B cell (primary cell): ENCODE measurements around the gene PDZRN4. TPM values are rescaled to one million over a fixed set of nuclear protein-coding genes. Genes with fewer than 3 reads are reported as not detected.

Source experiments
- ATAC-seq: fragments of 200-7000 bp; cut with Tn5 transposase; one replicate; pipeline ENCODE4 v1.10.0; 2021; ENCODE audit warnings: low read depth, mild to moderate bottlenecking, moderate number of reproducible peaks, moderate library complexity
- CTCF ChIA-PET: fragments of 350-600 bp; sonication (Branson Sonifier 250); formaldehyde crosslinking; loops from one replicate; lab custom pipeline; 2021; ENCODE audit warnings: antibody characterized with exemption, inconsistent platforms; lab: Charles Lee
- POLR2A ChIA-PET: fragments of 350-600 bp; sonication (Branson Sonifier 250); formaldehyde crosslinking; loops from one replicate; lab custom pipeline; 2021; ENCODE audit warnings: antibody characterized with exemption; lab: Charles Lee
- DNase-seq: peaks from one replicate; pipeline ENCODE4 v3.0.0; 2013
- H2AFZ ChIP-seq: 2 replicates; pipeline ENCODE4 v1.6.1; 2012; ENCODE audit warnings: mild to moderate bottlenecking, low read depth, low read length; ENCODE audit not compliant: insufficient read depth, poor library complexity, severe bottlenecking
- H3K27ac ChIP-seq, 2 donors: 1 replicate in 1 of 2; 2 replicates in 1 of 2; pipeline ENCODE4 v1.5.1; 2012 to 2013; ENCODE audit warnings: low read length in 2 of 2, mild to moderate bottlenecking in 2 of 2, moderate library complexity in 1 of 2
- H3K27me3 ChIP-seq, 4 experiments: fragments of 200-600 bp in 1 of 4; sonication (generic) in 1 of 4; replicated peaks in 1 of 4; 1 replicate in 2 of 4; 2 replicates in 2 of 4; pipeline versions ENCODE4 v1.6.1 to v1.7.0; 2013 to 2016; ENCODE audit warnings: low read length in 3 of 4, mild to moderate bottlenecking in 2 of 4, mixed read lengths in 1 of 4, moderate library complexity in 1 of 4; ENCODE audit not compliant: insufficient read depth in 4 of 4, control insufficient read depth in 3 of 4; ENCODE audit errors: control extremely low read depth in 1 of 4
- H3K36me3 ChIP-seq, 2 experiments: replicated peaks in 1 of 2; 1 replicate in 1 of 2; 2 replicates in 1 of 2; pipeline versions ENCODE4 v1.6.1 to v1.7.1; 2013; ENCODE audit warnings: low read length in 1 of 2; ENCODE audit not compliant: insufficient read depth in 2 of 2, control insufficient read depth in 1 of 2; ENCODE audit errors: control extremely low read depth in 1 of 2, extremely low read depth in 1 of 2
- H3K4me1 ChIP-seq, 2 donors: fragments of 200-600 bp in 1 of 2; sonication (generic) in 1 of 2; 1 replicate in 1 of 2; 2 replicates in 1 of 2; pipeline versions ENCODE4 v1.5.1 to v1.6.1; 2013 to 2017; ENCODE audit warnings: low read length in 2 of 2; ENCODE audit not compliant: control insufficient read depth in 2 of 2, insufficient read depth in 2 of 2
- H3K4me2 ChIP-seq: replicated peaks from 2 replicates; pipeline ENCODE3; 2012; ENCODE audit warnings: mild to moderate bottlenecking, low read depth, low read length; ENCODE audit not compliant: poor library complexity, severe bottlenecking
- H3K4me3 ChIP-seq, 5 experiments: fragments of 200-600 bp in 1 of 5; sonication (generic) in 1 of 5; 1 replicate in 3 of 5; 2 replicates in 2 of 5; pipeline versions ENCODE4 v1.5.1 to v1.7.0; 2011 to 2016; ENCODE audit warnings: low read length in 4 of 5, mild to moderate bottlenecking in 4 of 5, low read depth in 2 of 5, control low read depth in 1 of 5, moderate library complexity in 1 of 5; ENCODE audit not compliant: insufficient read depth in 1 of 5; ENCODE audit errors: control extremely low read depth in 1 of 5, extremely low read depth in 1 of 5
- H3K79me2 ChIP-seq: fragments of 200-600 bp; sonication (generic); one replicate; pipeline ENCODE4 v1.6.0; 2016; ENCODE audit warnings: low read length; ENCODE audit not compliant: control insufficient read depth, insufficient read depth
- H3K9ac ChIP-seq: fragments of 200-600 bp; sonication (generic); 2 replicates; pipeline ENCODE4 v1.6.1; 2017; ENCODE audit warnings: mild to moderate bottlenecking, low read length, moderate library complexity
- H3K9me3 ChIP-seq, 3 donors: one replicate each; pipeline versions ENCODE4 v1.6.1 to v1.7.1; 2013; ENCODE audit warnings: low read length in 2 of 3; ENCODE audit not compliant: control insufficient read depth in 2 of 3, insufficient read depth in 1 of 3; ENCODE audit errors: control extremely low read depth in 1 of 3
- H4K20me1 ChIP-seq: 2 replicates; pipeline ENCODE4 v1.6.0; 2012; ENCODE audit warnings: mild to moderate bottlenecking, low read length; ENCODE audit not compliant: insufficient read depth, control insufficient read depth, poor library complexity, severe bottlenecking
- H3K27ac Mint-ChIP-seq: one replicate; pipeline ENCODE4 v1.8.0; 2021; ENCODE audit warnings: mixed read lengths
- H3K27me3 Mint-ChIP-seq: one replicate; pipeline ENCODE4 v1.8.0; 2021; ENCODE audit warnings: mixed read lengths
- H3K4me1 Mint-ChIP-seq: one replicate; pipeline ENCODE4 v1.8.0; 2021; ENCODE audit warnings: mixed read lengths
- H3K4me3 Mint-ChIP-seq: one replicate; pipeline ENCODE4 v1.8.0; 2021; ENCODE audit warnings: mixed read lengths
- H3K9me3 Mint-ChIP-seq: one replicate; pipeline ENCODE4 v1.8.0; 2022; ENCODE audit warnings: mixed read lengths; ENCODE audit not compliant: insufficient read depth
- EZH2 ChIP-seq: IDR thresholded peaks from 2 replicates; pipeline ENCODE4 v1.6.1; 2012; ENCODE audit warnings: borderline replicate concordance, low read depth, mild to moderate bottlenecking, moderate library complexity, low read length; ENCODE audit not compliant: insufficient read depth, poor library complexity, severe bottlenecking
- WGBS: methylation state at CpG from one replicate; pipeline ENCODE4 v1.1.5; 2013; ENCODE audit warnings: missing lambda C conversion rate; ENCODE audit not compliant: insufficient coverage; 5-methylcytosine and 5-hydroxymethylcytosine counted together
- intact Hi-C: fragments of 100-400 bp; cut with micrococcal nuclease; formaldehyde crosslinking; loops from one replicate; pipeline ENCODE4 v1.10.0; 2022
- polyA plus RNA-seq: library from polyadenylated mRNA; depleted of rRNA; stranded (reverse); fragments of >200 nt; gene quantifications from 2 replicates; pipeline ENCODE4 v1.2.3, GENCODE V29; 2012
- total RNA-seq, 2 donors: library from RNA; stranded (reverse); fragments of 120-200 nt in 1 of 2; gene quantifications; 1 replicate in 1 of 2; 2 replicates in 1 of 2; pipeline versions ENCODE4 v1.2.3 to v1.2.4, GENCODE V29; 2013 to 2022
- TF ChIP-seq, protein P1 (sequence below): fragments of 200-600 bp; IDR thresholded peaks from one replicate; pipeline ENCODE4 v1.8.0; 2022; ENCODE audit warnings: antibody characterized with exemption, mild to moderate bottlenecking

PDZRN4 gene
- total and polyA plus RNA-seq, 2 donors (not counting 1 experiment from before 2014, with no cell fraction given): not detected

DNA sequence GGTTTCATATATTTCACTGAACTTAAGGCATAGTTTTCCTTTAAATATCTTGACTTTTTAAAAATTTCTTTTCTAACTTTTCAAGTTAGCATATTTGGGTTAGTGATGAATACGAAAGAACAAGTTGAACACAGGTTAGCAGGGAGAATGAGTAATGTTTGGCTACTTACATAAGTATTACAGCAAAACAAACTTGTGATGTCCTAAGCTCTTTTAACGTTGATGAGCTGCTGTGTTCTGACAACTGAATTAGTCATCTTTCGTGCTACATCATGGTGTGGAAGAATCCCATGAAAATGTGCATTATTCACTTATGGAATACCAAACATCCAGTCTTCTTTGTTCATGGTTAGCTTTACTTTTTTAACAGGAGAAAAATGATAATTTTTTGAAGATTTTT is 36.3 kb upstream of the PDZRN4 start:
- no peak for ATAC-seq

DNA sequence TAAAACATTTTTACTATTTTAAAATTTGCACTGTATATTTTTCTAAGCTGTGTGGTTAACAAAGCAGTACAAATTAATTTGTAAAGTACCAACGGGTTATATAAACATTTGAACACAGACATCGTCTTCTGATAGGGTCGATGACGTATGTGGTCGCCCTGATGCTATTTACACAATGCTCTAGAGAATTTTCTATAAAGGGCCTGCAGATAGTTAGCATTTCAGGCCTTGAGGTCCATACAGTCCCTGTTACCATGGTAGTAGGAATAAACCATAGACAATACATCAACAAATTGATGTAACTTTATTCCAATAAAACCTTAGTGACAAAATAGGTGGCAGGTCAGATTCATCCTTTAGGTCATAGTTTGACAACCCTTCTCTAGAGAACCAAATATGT is 25.7 kb upstream of the PDZRN4 start:
- ATAC-seq: no peak
- CTCF ChIA-PET: no interaction called here
- Histone ChIP-seq H2AFZ (no peak overlapping the region), H3K27me3 (no peaks in the 10 kb centered on the region), H3K4me3 (no peak overlapping the region), H3K9me3 (no peaks in the 10 kb centered on the region), H4K20me1 (no peaks in the 10 kb centered on the region), H3K79me2 (no peaks in the 10 kb centered on the region), H3K9ac (no peak overlapping the region), H3K4me2 (no peak overlapping the region), H3K36me3 (no peaks in the 10 kb centered on the region), H3K4me1 (no peaks in the 10 kb centered on the region), H3K27ac (no peak overlapping the region)
- 94% methylated on average over 3 of the region's 5 CpGs for WGBS
- no peak overlapping the region for H3K27ac Mint-ChIP-seq
- TF ChIP-seq, protein P1, sequence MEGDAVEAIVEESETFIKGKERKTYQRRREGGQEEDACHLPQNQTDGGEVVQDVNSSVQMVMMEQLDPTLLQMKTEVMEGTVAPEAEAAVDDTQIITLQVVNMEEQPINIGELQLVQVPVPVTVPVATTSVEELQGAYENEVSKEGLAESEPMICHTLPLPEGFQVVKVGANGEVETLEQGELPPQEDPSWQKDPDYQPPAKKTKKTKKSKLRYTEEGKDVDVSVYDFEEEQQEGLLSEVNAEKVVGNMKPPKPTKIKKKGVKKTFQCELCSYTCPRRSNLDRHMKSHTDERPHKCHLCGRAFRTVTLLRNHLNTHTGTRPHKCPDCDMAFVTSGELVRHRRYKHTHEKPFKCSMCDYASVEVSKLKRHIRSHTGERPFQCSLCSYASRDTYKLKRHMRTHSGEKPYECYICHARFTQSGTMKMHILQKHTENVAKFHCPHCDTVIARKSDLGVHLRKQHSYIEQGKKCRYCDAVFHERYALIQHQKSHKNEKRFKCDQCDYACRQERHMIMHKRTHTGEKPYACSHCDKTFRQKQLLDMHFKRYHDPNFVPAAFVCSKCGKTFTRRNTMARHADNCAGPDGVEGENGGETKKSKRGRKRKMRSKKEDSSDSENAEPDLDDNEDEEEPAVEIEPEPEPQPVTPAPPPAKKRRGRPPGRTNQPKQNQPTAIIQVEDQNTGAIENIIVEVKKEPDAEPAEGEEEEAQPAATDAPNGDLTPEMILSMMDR: no peak
- no peak for TF ChIP-seq EZH2
- H3K9me3 Mint-ChIP-seq: no peaks in the 10 kb centered on the region
- DNase-seq: no peak
- intact Hi-C loops: no loop called here
- H3K4me1 Mint-ChIP-seq: no peaks in the 10 kb centered on the region
- no peaks in the 10 kb centered on the region for H3K27me3 Mint-ChIP-seq
- no peak overlapping the region for H3K4me3 Mint-ChIP-seq
- POLR2A ChIA-PET: no interaction called here

More for the DNA sequence above, 36.3 kb upstream of the PDZRN4 start:
- Mint-ChIP-seq H3K4me3 (no peak overlapping the region), H3K9me3 (no peaks in the 10 kb centered on the region), H3K27me3 (no peaks in the 10 kb centered on the region), H3K4me1 (no peaks in the 10 kb centered on the region), H3K27ac (no peak overlapping the region)
- Histone ChIP-seq H3K4me1 (no peaks in the 10 kb centered on the region), H3K36me3 (no peaks in the 10 kb centered on the region), H3K4me2 (no peak overlapping the region), H3K79me2 (no peaks in the 10 kb centered on the region), H4K20me1 (no peaks in the 10 kb centered on the region), H3K9ac (no peak overlapping the region), H3K27ac (no peak overlapping the region), H3K27me3 (no peaks in the 10 kb centered on the region), H3K9me3 (peaks cover 0 to 5% (median 0%) of the 10 kb centered on the region in 3 donors), H3K4me3 (no peak overlapping the region), H2AFZ (no peak overlapping the region)
- POLR2A ChIA-PET: no interaction called here
- 100% methylated on average over 1 of the region's 3 CpGs for WGBS
- DNase-seq: no peak
- no peak for TF ChIP-seq EZH2
- TF ChIP-seq, protein P1: no peak
- intact Hi-C loops: no loop called here
- CTCF ChIA-PET: no interaction called here
